Left ventricle myocardium inferior (tissue), 1 donor: Measurements from ENCODE around the gene SH3PXD2A. TPM values are rescaled to one million over a fixed set of nuclear protein-coding genes. Genes with fewer than 3 reads are reported as not detected.

ENCODE experiments used
- DNase-seq: peaks from one replicate; pipeline ENCODE4 v3.0.0-alpha.2; 2020
- H3K27ac ChIP-seq: fragments of 200-600 bp; replicated peaks from 2 replicates; pipeline ENCODE4 v1.8.0; 2021
- H3K27me3 ChIP-seq: fragments of 200-600 bp; 2 replicates; pipeline ENCODE4 v1.8.0; 2021; ENCODE audit warnings: low read depth
- H3K36me3 ChIP-seq: fragments of 200-600 bp; 2 replicates; pipeline ENCODE4 v1.8.0; 2021
- H3K4me1 ChIP-seq: fragments of 200-600 bp; 2 replicates; pipeline ENCODE4 v1.8.0; 2021
- H3K4me3 ChIP-seq: fragments of 200-600 bp; 2 replicates; pipeline ENCODE4 v1.8.0; 2021; ENCODE audit warnings: mild to moderate bottlenecking, moderate library complexity
- H3K9me3 ChIP-seq: fragments of 200-600 bp; replicated peaks from 2 replicates; pipeline ENCODE4 v1.8.0; 2021
- intact Hi-C: fragments of 100-400 bp; cut with micrococcal nuclease; formaldehyde crosslinking; loops from one replicate; pipeline ENCODE4 v1.11.0; 2022
- total RNA-seq: library from RNA; stranded (reverse); fragmentation: NEBNext Ultra II Directional; extraction: Animal tissue kit (Norgen Biotek cat#: 25700); gene quantifications from one replicate; pipeline ENCODE4 v1.2.1, GENCODE V29; 2021
- TF ChIP-seq, protein P1 (sequence below): fragments of 200-600 bp; IDR thresholded peaks from 2 replicates; pipeline ENCODE4 v1.8.0; 2021; ENCODE audit warnings: antibody characterized with exemption, mild to moderate bottlenecking, borderline replicate concordance
- donor health status: DM: no; HTN: yes; CAD: no; lungs with severe emphysema.

Gene SH3PXD2A
- total RNA-seq, 1 donor from 2014 or later: 34.4 TPM

DNA sequence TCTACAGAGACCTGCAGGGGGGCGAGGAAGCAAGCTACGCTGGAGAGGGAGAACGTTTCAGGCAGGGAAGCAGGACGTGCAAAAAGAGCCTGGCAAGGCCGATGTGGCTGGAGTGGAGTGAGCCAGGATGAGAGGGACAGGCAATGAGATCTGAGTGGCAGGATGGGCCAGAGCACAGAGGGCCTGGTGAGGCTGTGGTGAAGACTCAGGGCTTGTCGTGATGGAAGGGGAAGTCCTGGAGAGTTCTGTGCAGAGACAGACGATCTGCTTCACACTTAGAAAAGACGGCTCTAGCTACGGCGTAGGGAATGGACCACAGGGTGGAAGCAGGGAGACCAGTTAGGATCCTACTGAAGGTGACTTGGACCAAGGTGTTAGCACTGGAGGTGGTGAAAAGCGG, 87.0 kb downstream of the SH3PXD2A start:
- H3K27ac ChIP-seq: peak overlapping the region; percentile 10
- H3K36me3 ChIP-seq: no peaks in the 10 kb centered on the region
- H3K4me1 ChIP-seq: peaks cover 69% of the 10 kb centered on the region
- DNase-seq: no peak
- no peaks in the 10 kb centered on the region for H3K9me3 ChIP-seq
- no peaks in the 10 kb centered on the region for H3K27me3 ChIP-seq
- TF ChIP-seq, protein P1, sequence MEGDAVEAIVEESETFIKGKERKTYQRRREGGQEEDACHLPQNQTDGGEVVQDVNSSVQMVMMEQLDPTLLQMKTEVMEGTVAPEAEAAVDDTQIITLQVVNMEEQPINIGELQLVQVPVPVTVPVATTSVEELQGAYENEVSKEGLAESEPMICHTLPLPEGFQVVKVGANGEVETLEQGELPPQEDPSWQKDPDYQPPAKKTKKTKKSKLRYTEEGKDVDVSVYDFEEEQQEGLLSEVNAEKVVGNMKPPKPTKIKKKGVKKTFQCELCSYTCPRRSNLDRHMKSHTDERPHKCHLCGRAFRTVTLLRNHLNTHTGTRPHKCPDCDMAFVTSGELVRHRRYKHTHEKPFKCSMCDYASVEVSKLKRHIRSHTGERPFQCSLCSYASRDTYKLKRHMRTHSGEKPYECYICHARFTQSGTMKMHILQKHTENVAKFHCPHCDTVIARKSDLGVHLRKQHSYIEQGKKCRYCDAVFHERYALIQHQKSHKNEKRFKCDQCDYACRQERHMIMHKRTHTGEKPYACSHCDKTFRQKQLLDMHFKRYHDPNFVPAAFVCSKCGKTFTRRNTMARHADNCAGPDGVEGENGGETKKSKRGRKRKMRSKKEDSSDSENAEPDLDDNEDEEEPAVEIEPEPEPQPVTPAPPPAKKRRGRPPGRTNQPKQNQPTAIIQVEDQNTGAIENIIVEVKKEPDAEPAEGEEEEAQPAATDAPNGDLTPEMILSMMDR: no peak
- no peak overlapping the region for H3K4me3 ChIP-seq
- intact Hi-C loops: no loop called here

DNA sequence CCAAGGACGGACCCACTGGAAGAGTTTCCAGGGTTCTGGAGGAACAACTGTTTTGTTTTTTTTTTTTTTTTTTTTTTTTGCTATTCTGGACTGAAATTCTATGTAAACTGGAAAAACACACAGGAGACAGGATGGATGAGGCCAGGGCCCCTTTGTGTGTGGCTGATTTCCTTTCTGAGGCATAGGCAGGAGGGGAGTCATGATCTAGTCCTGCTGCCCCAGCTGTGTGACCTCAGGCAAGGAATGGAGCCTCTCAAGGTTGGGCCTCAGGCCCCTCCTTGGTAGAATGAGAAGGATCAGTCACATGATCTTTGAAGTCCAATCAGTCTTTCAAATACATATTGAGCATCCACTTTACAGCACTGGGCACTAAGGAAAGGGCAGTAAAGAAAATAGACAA, 87.6 kb downstream of the SH3PXD2A start:
- intact Hi-C loops: no loop called here
- no peaks in the 10 kb centered on the region for H3K27me3 ChIP-seq
- H3K36me3 ChIP-seq: no peaks in the 10 kb centered on the region
- peak overlapping the region; percentile 48 for H3K27ac ChIP-seq
- no peaks in the 10 kb centered on the region for H3K9me3 ChIP-seq
- H3K4me1 ChIP-seq: peaks cover 70% of the 10 kb centered on the region
- H3K4me3 ChIP-seq: no peak overlapping the region
- TF ChIP-seq, protein P1: no peak
- no peak for DNase-seq

DNA sequence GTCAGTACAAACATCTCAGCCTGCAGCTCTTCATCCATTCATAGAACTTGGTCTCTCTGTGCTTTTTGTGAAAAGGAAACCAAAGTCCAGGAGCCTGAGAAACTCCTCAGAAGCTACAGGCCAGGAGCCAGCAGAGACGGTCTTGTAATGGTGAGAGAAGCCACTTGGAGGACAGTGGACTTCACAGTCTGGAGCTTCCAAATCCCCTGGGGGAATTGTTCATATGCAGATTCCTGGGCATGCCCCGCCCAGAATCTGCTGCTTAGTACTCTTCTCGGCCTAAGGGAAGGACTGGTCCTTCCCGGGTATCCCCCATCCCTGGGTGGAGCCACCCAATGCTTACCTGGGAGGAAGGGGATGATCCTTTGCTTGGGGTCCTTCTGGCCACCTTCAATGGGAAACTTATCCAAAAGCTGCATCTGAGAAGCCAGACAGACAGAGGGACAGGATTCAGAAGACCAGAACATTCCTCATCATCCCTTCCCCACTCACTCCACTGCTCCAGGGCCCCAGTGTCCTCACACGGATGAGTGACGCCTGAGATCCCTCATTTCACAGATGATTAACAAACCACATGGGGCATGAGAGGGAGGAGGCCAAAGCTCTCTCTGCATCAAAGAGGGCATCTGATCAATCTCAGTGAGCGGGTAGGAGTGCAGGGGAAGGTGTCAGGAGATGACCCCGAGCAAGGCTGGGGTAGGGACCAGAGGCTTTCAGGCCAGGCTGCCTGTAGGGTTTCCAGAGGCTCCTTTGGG, 88.4 kb downstream of the SH3PXD2A start:
- no peak overlapping the region for H3K4me3 ChIP-seq
- no peak for DNase-seq
- peak overlapping the region; percentile 48 for H3K27ac ChIP-seq
- H3K36me3 ChIP-seq: no peaks in the 10 kb centered on the region
- H3K4me1 ChIP-seq: peaks cover 70% of the 10 kb centered on the region
- H3K27me3 ChIP-seq: no peaks in the 10 kb centered on the region
- TF ChIP-seq, protein P1: no peak
- intact Hi-C loops: no loop called here
- no peaks in the 10 kb centered on the region for H3K9me3 ChIP-seq

DNA sequence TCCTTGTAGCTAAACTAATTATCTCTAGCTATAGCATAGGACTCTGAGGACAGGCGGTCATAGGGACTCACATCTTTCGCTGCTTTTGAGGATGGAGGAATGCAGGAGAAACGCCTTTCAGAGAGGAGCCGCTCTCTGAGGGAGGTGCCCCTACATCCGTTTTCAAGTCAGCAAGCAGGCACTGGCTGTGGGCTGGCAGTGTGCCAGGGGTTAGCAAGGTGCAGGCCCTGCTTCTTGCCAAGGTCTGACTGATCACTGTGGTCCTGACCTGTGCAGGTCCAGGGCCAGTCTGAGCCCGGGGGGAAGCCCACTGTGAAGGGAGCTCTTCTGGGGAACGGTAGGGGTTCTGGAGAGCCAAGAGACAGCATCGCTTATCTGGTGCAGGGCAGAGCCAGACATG, 89.4 kb downstream of the SH3PXD2A start:
- DNase-seq: peak; percentile 50
- Histone ChIP-seq H3K27ac (no peak overlapping the region), H3K36me3 (no peaks in the 10 kb centered on the region), H3K27me3 (no peaks in the 10 kb centered on the region), H3K9me3 (no peaks in the 10 kb centered on the region), H3K4me1 (peaks cover 76% of the 10 kb centered on the region), H3K4me3 (no peak overlapping the region)
- intact Hi-C loops: no loop called here
- TF ChIP-seq, protein P1: no peak

DNA sequence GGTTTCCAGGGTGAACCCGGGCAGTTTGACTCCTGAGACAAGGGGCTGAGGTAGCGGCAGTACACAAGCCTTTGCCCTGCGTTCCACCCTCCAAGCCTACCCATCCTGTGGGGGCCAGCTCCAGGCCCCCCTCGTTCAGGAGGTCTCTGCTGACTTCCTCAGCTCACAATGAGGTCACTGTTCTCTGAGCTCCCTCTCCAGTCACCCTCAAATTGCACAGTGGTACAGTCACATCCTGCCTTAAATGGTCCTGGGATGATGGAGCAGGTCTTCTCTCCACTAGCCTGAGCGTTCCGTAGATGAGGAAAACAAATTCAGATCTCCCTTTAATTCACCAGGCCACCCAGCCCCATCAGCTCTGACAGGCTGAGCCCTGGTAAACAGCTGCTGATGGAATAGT, 90.2 kb downstream of the SH3PXD2A start:
- no peaks in the 10 kb centered on the region for H3K9me3 ChIP-seq
- no peak overlapping the region for H3K4me3 ChIP-seq
- H3K27ac ChIP-seq: peak overlapping the region; percentile 34
- intact Hi-C loops: no loop called here
- H3K27me3 ChIP-seq: no peaks in the 10 kb centered on the region
- no peaks in the 10 kb centered on the region for H3K36me3 ChIP-seq
- TF ChIP-seq, protein P1: no peak
- DNase-seq: no peak
- peaks cover 84% of the 10 kb centered on the region for H3K4me1 ChIP-seq
